ENCODE results near the gene LCN2.
A peak's percentile ranks its signal among the peaks of the same experiment; 100 is the strongest.
"Not testable (repeated sequence)": the region's sequence is repeated elsewhere in the genome, so short reads cannot be mapped to it uniquely, and the experiment has no call there.

Gene LCN2

DNA sequence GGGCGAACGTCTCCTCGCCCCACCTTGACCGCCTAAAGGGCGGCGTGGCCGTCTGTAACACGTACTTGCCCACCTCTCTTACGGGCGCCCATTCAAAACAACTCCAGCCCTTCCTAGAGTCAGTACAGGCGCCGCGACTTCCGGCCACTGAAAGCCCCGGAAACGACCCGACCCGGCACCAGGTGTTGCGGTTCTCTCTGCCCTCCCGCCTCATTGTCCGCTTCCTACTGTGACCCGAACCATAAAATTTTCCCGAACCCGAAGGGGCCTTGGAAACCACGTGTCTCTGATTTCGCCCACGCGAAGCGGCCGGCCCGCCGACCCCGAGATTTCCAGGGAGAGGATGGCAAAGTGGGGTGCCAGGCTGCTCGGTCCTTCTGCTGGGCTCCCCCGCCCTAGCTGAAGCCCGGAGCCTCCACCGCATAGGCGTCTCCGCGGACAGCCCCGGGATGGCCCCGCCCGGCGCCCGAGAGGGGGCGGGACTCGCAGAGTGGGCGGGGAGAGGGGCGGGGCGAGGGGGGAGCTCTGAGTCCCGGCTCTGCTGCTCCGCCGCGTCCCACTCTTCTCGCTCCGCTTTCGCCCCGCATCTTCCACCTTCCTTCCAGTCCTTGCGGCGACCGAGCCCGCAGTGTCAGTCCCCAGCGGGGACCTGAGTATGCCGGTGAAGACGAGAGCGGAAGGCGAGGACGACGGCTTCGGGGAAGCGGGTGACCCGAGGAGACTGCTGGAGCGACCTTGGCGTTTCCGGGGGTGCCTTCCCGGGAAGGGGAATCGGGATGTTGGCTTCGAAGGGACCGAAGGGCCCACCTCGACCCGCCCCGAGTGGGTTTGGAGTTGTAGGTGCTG lies 21.0 kb upstream of the LCN2 start:
- peak; percentile 60 to 70 for DNase-seq (ENCODE audit: low read depth in 2 of 2)

DNA sequence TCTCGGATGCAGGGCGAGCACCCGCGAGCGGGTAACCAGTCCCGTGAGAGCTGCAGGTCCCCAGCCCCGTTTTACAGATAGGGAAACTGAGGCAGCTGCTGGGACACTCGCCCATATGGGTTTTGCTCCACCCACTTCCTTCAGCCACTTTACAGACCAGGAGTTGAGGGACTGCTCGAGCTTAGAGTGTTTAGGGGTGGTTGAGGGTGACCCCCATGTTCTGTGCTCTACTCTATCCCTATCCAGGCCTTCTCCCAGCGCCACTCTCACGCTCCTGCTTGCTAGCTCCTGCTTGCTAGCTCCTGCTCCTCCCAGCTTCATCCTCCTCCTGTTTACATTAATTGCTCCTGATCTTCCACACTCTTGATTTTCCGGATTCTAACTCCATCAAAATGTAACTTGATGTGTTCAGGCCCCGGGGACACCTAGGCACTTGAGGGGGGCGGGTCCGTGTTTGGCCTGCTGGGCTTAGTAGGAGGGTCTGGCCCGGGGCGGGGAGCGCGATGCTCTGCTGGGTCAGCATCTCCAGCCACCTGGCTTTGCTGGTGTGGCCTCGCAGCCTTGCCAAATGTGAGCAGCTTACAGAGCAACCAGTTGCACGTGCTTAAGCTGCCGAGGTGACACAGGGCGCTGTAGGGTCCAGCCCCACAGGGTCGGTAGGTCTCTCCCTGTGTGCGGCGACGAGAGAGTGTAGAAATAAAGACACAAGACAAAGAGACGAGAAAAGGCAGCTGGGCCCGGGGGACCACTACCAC lies 20.2 kb upstream of the LCN2 start:
- DNase-seq (ENCODE audit: low read depth in 2 of 2), result no peak

DNA sequence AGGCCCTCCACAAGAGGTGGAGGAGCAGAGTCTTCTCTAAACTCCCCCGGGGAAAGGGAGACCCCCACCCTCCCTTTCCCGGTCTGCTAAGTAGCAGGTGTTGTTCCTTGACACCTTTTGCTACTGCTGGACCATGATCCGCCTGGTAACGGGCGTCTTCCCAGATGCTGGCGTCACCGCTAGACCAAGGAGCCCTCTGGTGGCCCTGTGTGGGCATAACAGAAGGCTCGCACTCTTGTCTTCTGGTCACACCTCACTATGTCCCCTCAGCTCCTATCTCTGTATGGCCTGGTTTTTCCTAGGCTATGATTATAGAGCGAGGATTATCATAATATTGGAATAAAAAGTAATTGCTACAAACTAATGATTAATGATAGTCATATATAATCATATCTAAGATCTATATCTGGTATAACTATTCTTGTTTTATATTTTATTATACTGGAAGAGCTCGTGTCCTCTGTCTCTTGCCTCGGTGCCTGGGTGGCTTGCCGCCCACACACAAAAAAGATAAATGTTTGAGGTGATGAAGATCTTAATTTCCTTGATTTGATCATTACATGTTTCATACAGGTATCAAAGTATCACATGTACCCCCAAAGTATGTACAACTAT lies 19.2 kb upstream of the LCN2 start:
- DNase-seq (ENCODE audit: low read depth in 2 of 2), result peak in 1 of 2 donors; percentile 21

DNA sequence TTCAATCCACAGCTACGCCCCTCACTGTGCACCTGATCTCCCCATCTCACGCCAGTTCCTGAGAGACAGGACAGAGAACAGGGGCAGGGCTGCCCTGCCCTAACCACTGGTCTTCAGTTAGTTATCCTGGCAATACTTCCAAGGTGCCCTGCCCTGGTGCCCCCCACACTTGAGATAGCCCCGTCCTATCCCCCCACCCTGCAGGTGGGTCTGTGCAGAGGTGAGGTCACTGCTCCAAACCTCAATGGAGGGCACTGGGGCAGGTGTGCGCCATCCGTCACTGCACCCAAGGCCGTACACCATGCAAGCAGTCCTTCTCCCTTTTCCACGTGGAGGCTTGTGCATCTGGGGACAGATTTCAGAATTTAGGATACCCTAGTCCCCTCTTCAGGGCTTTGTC lies 18.6 kb upstream of the LCN2 start:
- DNase-seq (ENCODE audit: low read depth in 2 of 2), result not testable (repeated sequence)

DNA sequence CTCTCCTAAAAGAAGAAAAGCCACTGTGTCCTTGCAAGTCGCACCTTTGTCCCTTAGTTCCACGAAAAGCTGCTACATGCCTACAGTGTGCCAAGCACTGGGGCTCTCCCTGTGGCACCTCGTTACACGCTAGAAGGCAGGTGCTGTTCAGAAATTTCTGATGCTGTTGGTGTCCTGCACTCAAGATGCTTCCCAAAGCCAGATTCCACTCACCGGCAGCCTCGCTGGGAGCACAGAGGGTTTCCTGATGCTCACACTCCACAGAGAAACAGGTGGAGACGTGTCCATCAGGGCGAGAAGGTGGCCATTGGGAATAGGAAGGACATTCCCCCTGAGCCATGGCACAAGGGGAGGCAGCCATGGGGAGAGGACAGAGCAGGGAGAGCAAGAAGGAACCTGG lies 17.9 kb upstream of the LCN2 start:
- not testable (repeated sequence) for DNase-seq (ENCODE audit: low read depth in 2 of 2)

DNA sequence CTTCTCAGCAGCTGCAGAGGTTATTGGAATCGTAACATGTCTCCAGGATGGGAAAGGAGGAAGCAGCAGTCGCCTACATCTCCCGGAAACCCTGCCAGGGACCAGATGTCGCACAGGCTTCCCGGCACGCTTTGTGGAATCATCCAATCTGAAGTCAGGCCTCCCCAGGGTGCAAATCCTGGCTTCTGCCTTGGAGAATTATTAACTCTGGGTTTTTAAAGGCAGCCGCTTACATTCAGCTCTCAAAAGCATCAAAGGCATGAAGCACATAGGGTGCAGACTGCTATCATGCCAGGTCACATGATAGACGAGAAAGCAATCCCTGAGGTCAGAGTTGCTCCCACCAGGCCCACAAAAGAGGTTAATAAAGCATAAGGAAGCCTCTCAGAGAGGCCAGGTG lies 17.1 kb upstream of the LCN2 start:
- DNase-seq (ENCODE audit: low read depth in 2 of 2), result not testable (repeated sequence)

DNA sequence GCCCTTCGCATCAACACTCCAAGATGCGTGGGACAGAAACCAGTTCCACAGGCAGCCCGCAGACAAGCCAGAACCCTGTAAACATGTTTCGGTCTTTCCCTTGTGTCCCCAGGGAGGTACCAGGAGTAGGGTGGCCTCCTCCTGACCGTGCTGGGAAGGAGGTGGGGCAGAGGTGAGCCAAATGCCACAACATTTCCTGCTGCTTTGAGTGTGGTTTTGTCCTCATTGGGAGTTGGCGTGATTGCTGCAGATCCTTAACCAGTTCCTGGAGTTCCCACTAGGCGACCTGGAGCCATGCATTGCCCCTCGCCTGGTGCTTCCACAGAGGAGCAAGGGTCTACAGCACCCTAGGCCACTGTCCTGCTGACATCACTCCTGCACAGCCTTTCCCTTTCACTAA lies 13.7 kb upstream of the LCN2 start:
- DNase-seq (ENCODE audit: low read depth in 2 of 2), result not testable (repeated sequence)

DNA sequence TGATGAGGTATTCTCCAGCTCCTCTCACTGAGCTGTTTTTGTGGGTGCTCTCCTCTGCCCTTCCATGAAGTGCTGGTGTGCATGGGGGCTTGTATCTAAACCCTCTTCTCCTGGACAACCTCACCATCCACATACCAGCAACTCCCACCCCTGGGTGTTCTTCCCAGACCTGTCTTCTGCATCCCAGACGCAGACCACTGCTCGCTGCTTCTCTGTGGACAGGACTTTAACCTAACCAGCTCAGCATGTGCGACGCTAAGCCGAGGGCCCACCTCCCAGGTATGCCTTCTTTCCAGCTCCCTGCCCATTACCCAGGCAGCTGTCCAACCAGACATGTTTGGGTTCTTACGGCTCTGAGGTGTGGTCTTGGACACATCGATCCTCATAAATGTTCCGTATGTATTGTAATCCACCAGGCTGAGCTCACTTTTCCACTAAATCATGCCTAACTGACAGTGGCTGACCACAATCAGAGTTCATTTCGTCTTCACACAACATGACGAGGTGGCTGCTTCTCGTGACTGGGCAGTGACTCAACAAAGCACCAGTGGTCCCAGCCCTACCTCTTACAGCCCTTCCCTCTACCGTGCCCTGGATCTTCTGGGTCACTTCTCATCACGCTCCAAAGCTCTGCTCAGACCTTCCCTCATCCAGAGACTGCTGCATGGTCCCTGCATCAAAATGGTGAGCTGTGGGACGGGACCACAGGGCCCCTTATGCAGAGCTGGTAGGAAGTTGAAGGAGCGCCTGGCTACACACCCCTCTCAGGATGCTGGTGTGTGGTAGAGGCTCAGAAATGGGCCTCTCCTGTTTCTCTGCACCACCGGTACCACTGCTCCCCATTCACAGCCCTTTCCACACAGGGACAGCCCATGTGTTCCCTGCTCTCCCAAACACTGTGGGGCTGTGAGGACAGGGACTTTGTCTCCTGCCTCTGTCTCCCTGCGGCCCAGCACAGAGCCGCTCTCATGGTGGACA lies 12.1 kb upstream of the LCN2 start:
- DNase-seq (ENCODE audit: low read depth in 2 of 2), result no peak

DNA sequence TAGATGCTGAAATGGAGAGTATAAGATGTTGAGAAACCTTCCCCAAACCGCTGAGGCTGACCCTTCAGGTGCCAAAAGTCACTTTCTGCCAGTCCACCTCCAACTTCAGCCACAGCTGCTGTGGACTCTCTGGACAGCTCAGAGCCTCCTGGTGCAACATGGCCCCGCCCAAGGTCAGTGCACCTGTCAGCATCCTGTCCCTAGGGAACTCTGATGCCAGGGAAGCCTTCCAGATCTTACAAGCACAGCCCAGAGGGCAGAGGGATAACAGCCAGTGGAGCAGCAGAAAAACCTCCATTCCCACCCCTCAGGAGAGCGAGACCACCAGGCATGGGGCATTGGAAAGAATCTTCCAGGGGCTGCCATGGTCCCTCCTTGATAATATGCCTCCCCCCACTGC lies 11.3 kb upstream of the LCN2 start:
- DNase-seq (ENCODE audit: low read depth in 2 of 2), result no peak

DNA sequence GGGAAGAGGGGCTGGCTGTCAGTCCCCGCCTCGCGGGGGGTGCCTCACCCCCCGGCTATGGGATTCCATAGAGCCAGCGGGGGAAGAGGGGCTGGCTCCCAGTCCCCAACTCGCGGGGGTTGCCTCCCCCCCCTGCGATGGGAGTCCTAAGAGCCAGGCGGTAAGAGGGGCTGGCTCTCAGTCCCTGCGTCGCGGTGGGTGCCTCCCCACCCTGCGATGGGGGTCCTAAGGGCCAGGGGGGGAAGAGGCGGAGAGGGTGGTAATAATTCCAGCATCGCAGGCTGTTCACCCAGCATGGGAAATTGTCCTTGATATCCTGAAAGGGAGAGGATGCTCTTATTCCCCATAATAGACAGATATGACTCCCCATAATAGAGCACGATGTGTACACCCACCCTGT lies 9.6 kb upstream of the LCN2 start:
- no peak for DNase-seq (ENCODE audit: low read depth in 2 of 2)

DNA sequence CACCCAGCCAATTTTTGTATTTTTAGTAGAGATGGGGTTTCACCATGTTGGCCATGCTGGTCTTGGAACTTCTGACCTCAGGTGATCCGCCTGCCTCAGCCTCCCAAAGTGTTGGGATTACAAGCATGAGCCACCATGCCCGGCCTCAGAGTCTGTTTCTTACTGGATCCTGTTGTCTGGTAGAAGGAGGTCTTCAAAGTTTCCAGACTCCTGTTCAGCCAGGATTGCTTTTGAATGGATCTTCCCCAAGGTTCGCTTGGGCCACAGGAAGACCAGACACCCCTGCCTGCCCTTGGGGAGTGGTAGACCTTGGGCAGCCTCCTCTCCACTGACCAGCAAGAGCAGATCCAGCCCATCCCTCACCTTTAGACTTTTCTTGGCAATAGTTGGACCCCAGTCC lies 7.6 kb upstream of the LCN2 start:
- no peak for DNase-seq (ENCODE audit: low read depth in 2 of 2)

DNA sequence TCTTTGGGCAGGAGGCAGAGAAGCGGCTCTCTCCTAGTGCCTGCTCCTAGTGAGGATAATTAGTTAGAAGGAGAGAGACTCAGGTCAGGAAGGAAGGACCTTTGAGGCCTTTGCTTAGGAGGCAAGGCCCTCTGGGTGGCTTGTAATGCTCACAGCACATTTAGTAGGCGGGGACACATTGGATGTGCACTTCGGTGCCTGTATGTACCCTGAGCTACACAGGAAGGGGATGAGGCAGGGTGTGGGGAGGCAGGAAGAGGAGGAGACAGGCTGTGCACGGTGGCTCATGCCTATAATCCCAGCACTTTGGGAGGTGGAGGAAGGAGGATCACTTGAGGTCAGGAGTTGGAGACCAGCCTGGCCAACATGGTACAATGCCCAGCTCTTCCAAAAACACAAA lies 7.2 kb upstream of the LCN2 start:
- no peak for DNase-seq (ENCODE audit: low read depth in 2 of 2)

DNA sequence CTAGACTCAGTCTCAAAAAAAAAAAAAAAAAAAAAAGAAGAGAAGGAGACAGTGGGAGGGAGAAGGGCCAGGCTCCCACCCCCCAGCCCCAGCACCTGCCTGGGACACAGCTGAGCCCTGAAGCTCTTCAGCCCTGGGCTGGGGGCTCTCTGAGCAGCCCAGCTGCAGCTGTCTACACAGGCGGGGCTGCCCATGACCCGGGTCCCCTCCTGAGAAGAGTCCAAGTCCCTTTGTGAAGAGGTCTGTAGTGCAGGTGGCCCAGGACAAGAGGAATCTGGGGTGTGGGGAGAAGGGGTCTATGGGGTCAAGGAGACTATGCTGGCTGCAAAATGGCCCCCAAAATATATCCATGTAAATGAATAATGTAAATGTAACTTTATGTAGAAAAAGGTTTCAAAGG lies 6.7 kb upstream of the LCN2 start:
- DNase-seq (ENCODE audit: low read depth in 2 of 2), result no peak

DNA sequence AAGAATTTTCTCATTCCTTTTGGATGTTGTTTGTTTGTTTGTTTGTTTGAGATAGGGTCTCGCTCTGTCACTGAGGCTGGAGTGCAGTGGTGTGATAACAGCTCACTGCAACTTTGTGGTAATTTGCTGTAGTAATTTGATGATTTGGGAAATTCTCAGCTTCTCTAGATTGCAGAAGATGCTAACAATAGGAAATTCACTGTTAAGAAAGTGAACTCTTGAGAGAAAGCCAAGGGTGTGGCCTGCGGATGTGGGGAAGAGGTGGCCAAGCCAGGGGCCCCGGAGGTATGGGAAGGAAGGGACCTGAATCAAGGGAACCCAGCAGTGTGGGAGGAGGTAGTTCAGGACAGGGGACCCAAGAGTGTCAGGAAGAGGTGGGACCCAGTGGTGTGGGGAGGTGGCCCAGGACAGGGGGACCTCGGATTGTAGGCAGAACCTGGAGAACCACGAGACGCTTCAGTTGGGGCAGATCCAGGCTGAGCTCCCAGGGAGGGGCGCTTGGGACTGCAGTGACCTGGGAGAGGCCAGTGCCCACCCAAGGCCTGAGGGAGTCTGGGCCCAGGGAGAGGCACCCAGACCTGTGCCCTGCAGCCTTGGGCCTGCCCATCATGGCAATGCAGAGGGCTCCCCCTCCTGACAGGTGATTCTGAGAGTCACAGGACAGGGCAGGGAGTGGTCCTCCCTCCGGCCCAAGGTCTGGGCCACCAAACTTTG lies 5.6 kb upstream of the LCN2 start:
- DNase-seq (ENCODE audit: low read depth in 2 of 2), result no peak

DNA sequence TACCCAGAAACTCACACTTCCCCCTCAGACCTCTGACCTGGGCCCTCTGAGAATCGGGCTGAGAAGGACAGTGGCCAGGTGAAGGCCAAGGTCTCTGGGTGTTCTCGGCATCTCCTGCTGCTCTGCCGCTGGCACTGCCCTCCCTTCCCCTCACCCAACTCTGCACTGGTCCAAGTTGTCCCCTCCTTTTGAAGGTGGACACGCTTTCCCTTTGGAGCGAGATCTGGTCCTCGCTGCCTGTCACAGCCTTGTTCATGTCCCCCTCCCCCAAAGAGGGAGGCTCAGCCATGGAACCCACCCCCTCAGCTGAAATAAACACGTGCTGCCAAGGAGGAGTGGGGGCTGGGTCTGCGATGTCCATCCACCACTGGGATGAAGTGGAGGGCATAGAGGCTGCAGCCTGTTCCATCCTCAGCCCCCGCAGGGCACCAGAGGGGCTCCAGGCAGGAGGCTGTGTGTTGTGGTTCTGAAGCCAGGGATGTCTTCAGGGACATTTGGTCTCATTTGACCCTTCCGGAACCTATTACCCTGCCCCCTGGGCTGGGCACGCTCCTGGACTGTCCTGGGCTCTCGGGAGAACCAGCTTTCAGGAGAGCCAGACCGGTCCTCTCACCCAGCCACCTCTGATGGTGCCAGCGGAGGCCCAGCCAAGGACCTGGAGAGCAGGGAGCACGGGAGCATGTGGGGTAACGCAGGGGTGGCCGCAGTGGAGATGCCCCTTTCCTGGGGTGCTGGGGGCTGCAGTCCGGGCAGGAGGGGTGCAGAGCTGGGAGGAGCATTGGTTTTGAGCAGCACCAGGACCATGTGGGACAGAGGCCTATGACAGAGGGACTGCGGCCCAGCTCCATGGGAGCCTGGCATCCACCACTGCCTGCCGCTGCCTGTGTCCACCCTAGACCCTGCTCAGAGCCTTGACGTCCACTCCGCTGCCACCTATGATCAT lies 4.7 kb upstream of the LCN2 start:
- DNase-seq (ENCODE audit: low read depth in 2 of 2), result no peak

DNA sequence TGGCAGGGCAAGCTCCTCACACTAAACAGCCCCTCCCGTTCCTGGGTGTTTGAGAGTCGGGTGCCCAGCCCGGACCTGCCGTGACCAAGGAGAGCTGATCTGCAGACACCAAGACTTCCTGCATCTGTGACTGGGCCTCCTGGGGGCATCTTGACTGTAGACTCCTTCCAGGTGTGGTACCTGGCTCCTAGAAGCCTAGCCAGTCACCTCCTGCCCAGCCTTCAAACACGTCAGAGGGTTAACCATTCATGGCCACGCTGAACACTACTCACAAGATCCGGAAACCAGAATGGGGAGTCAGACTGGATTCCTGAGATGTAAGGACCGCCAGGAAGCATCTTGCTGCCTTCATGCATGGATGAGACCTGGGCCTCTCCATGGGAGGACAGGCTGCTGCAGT lies 3.7 kb upstream of the LCN2 start:
- no peak for DNase-seq (ENCODE audit: low read depth in 2 of 2)

DNA sequence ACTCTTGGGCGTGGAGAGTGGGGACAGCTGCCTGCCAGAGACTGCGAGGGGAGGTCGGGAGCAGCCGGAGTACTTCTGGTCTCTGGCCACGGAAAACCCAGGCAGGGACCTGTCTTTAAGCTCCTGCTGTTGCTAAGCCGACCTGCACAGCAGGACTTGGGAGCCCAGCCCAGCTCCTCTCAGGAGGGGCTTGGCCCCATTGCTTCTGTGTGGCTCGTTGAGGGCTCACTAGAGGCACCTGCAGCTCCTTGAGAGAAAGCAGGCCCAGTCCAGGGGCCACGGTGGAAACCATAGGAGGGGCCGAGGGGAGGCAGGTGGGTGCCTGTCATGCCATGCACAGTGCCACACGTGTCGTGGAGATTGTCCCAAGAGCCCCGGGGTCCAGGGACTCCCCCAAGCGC lies 3.3 kb upstream of the LCN2 start:
- no peak for DNase-seq (ENCODE audit: low read depth in 2 of 2)

DNA sequence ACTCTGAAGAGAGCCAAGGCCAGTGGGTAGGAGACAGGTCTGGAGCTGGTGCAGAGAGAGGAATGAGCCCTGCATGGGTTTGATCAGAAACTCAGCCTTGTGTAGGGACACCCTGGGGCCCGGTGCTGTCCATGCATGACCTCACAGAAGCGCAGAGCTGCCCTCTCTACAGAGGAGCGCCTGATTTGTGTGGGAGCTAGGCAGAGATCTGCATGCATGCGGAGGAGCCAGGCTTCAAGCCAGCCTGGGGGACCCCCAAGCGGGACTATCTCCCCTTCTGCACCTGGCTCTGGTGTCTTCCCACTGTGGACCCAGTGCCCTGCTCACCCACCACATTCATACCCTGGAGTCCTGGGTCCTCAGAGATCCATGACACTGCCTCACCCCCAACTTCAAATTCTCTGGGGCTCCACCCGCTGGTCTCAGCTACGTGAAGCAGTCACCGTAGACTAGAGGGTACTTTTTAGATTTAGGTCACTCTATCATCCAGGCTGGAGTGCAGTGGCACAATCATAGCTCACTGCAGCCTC lies 2.6 kb upstream of the LCN2 start:
- DNase-seq (ENCODE audit: low read depth in 2 of 2), result no peak

DNA sequence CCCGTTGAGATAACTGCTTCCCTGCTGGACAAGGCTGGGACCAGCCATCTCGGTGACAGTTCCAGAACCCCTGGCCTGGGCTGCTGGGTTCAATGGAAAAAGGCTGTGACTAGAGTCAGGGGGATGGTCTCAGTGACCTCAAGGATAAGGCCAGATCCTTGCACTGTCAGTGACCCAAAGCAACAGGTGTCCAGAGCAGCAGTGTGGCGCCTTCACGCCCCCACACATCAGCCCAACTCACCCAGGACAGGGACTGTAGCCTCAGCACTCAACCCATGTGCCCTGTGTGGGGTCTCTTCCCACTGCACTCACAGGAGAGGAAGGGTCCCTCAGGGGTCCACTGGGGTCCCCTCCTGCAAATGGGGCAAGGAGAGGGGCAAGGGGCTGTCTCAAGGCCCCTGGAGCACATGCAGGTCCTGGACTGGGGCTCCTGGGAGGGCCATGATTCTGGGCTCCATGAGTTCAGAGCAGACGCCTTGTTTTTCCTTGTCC lies 698 bp upstream of the LCN2 start:
- no peak for DNase-seq (ENCODE audit: low read depth in 2 of 2)

All from stimulated activated CD4-positive, alpha-beta T cell treated with anti-CD3 and anti-CD28 coated beads, Interleukin-1b, Interleukin-23, amount 100 ng/mL, for 1 hour (primary cell).